SK-N-SH (cell line): ENCODE data around the gene SH3PXD2B. TPM values are rescaled to one million over a fixed set of nuclear protein-coding genes. Genes with fewer than 3 reads are reported as not detected.

Experiments used
- CTCF ChIA-PET: fragments of 300-600, 350-600 bp; formaldehyde crosslinking; extraction: SDS; loops from one replicate; lab custom pipeline; 2021; lab: Yijun Ruan, JAX
- POLR2A ChIA-PET: fragments of 350-600 bp; sonication (Branson Sonifier 250); formaldehyde crosslinking; extraction: SDS; loops from one replicate; lab custom pipeline; 2020; ENCODE audit warnings: antibody characterized with exemption, inconsistent platforms; lab: Yijun Ruan, JAX
- DNase-seq: peaks from one replicate; pipeline ENCODE4 v3.0.0; 2012
- H2AFZ ChIP-seq: fragments of 200-600 bp; sonication (generic); 2 replicates; pipeline ENCODE4 v1.8.1; 2016; ENCODE audit warnings: antibody characterized with exemption, mild to moderate bottlenecking, low read depth
- H3F3A ChIP-seq: fragments of 200-600 bp; sonication (generic); replicated peaks from 2 replicates; pipeline ENCODE3; 2016; ENCODE audit warnings: antibody characterized with exemption, mild to moderate bottlenecking; ENCODE audit not compliant: insufficient read depth
- H3K27ac ChIP-seq, 2 experiments: fragments of 200-500 bp in 1 of 2; fragments of 200-600 bp in 1 of 2; sonication (Bioruptor generic) in 1 of 2; sonication (generic), shearing (Covaris generic) in 1 of 2; 2 replicates each; pipeline versions ENCODE4 v1.5.1 to v1.6.1; 2014 to 2016; ENCODE audit warnings: low read depth in 2 of 2, inconsistent platforms in 1 of 2, low read length in 1 of 2, mild to moderate bottlenecking in 1 of 2, mixed read lengths in 1 of 2
- H3K27me3 ChIP-seq: fragments of 200-600 bp; sonication (generic), shearing (Covaris generic); 2 replicates; pipeline ENCODE4 v1.6.1; 2016; ENCODE audit warnings: mixed run types; ENCODE audit not compliant: insufficient read depth
- H3K36me3 ChIP-seq, 2 experiments: fragments of 200-500 bp in 1 of 2; fragments of 200-600 bp in 1 of 2; sonication (Bioruptor generic) in 1 of 2; sonication (generic) in 1 of 2; replicated peaks in 1 of 2; 2 replicates each; pipeline versions ENCODE3 to v1.5.1; 2014 to 2016; ENCODE audit warnings: low read length in 1 of 2, mild to moderate bottlenecking in 1 of 2; ENCODE audit not compliant: insufficient read depth in 2 of 2, control insufficient read depth in 1 of 2
- H3K4me1 ChIP-seq, 2 experiments: fragments of 200-500 bp in 1 of 2; fragments of 200-600 bp in 1 of 2; sonication (Bioruptor generic) in 1 of 2; sonication (generic), shearing (Covaris generic) in 1 of 2; 2 replicates each; pipeline versions ENCODE4 v1.5.1 to v1.6.1; 2014 to 2016; ENCODE audit warnings: low read depth in 1 of 2, low read length in 1 of 2, mixed run types in 1 of 2; ENCODE audit not compliant: insufficient read depth in 2 of 2, control insufficient read depth in 1 of 2
- H3K4me2 ChIP-seq: fragments of 200-600 bp; sonication (generic), shearing (Covaris generic); 2 replicates; pipeline ENCODE4 v1.6.1; 2017; ENCODE audit warnings: mixed run types
- H3K4me3 ChIP-seq, 2 experiments: fragments of 200-500 bp in 1 of 2; fragments of 200-600 bp in 1 of 2; sonication (Bioruptor generic) in 1 of 2; sonication (generic), shearing (Covaris generic) in 1 of 2; 2 replicates each; pipeline versions ENCODE4 v1.5.1 to v1.8.1; 2014 to 2016; ENCODE audit warnings: low read depth in 2 of 2, inconsistent platforms in 1 of 2, low read length in 1 of 2, mild to moderate bottlenecking in 1 of 2, mixed read lengths in 1 of 2, moderate library complexity in 1 of 2
- H3K79me2 ChIP-seq: fragments of 200-600 bp; sonication (generic); 2 replicates; pipeline ENCODE4 v1.8.1; 2017; ENCODE audit warnings: mild to moderate bottlenecking; ENCODE audit not compliant: insufficient read depth
- H3K9ac ChIP-seq: fragments of 200-600 bp; sonication (generic); 2 replicates; pipeline ENCODE4 v1.6.1; 2017; ENCODE audit warnings: mixed run types
- H3K9me2 ChIP-seq: fragments of 200-600 bp; sonication (generic); 2 replicates; pipeline ENCODE4 v1.6.1; 2017; ENCODE audit warnings: mixed run types
- H3K9me3 ChIP-seq: fragments of 200-600 bp; sonication (generic); 2 replicates; pipeline ENCODE4 v1.6.1; 2017; ENCODE audit warnings: mixed run types, mild to moderate bottlenecking, moderate library complexity
- H4K20me1 ChIP-seq: fragments of 200-600 bp; sonication (generic); 2 replicates; pipeline ENCODE4 v1.6.1; 2017; ENCODE audit warnings: mild to moderate bottlenecking, mixed run types; ENCODE audit not compliant: insufficient read depth
- CHD2 ChIP-seq: fragments of 150-350 bp; IDR thresholded peaks from 2 replicates; pipeline ENCODE4 v1.6.1; 2018; ENCODE audit warnings: low read length; ENCODE audit not compliant: partially characterized antibody
- FOXM1 ChIP-seq: IDR thresholded peaks from 2 replicates; pipeline ENCODE4 v1.4.0; 2012; ENCODE audit warnings: low read depth, mild to moderate bottlenecking
- GABPA ChIP-seq: IDR thresholded peaks from 2 replicates; pipeline ENCODE4 v1.4.0; 2012; ENCODE audit warnings: low read depth, mild to moderate bottlenecking
- GATA2 ChIP-seq: sonication (generic); formaldehyde crosslinking; IDR thresholded peaks from 2 replicates; pipeline ENCODE4 v1.5.0; 2020; ENCODE audit warnings: mild to moderate bottlenecking, missing genetic modification reagents
- MXI1 ChIP-seq: IDR thresholded peaks from 2 replicates; pipeline ENCODE4 v1.6.1; 2012; ENCODE audit warnings: mild to moderate bottlenecking, low read depth, low read length, improper control_type of control experiment
- NFIC ChIP-seq: IDR thresholded peaks from 2 replicates; pipeline ENCODE4 v1.4.0; 2012; ENCODE audit warnings: borderline replicate concordance
- RAD21 ChIP-seq: IDR thresholded peaks from 2 replicates; pipeline ENCODE4 v1.6.1; 2012; ENCODE audit warnings: mild to moderate bottlenecking, low read length
- RCOR1 ChIP-seq: fragments of 150-350 bp; IDR thresholded peaks from 2 replicates; pipeline ENCODE4 v1.6.1; 2017; ENCODE audit warnings: antibody characterized with exemption, low read length
- TAF1 ChIP-seq: IDR thresholded peaks from 2 replicates; pipeline ENCODE4 v1.6.1; 2012; ENCODE audit warnings: low read depth, mild to moderate bottlenecking, low read length, moderate library complexity, borderline replicate concordance
- TCF12 ChIP-seq: IDR thresholded peaks from 2 replicates; pipeline ENCODE4 v1.4.0; 2012
- TEAD4 ChIP-seq: IDR thresholded peaks from 2 replicates; pipeline ENCODE4 v1.4.0; 2012; ENCODE audit warnings: mild to moderate bottlenecking, borderline replicate concordance; ENCODE audit not compliant: insufficient read depth
- WGBS: methylation state at CpG from one replicate; pipeline ENCODE4 v1.1.6; 2017; ENCODE audit warnings: low lambda C conversion rate; 5-methylcytosine and 5-hydroxymethylcytosine counted together
- polyA plus RNA-seq, 3 experiments: library from polyadenylated mRNA; depleted of rRNA; stranded (reverse); fragments of >200 nt; gene quantifications; 2 replicates each; pipeline ENCODE4 v1.2.3, GENCODE V29; 2012
- TF ChIP-seq, protein P1 (sequence below): IDR thresholded peaks from 2 replicates; pipeline ENCODE4 v1.4.0; 2012; ENCODE audit warnings: low read depth, borderline replicate concordance
- TF ChIP-seq, protein P2 (sequence below): IDR thresholded peaks from 2 replicates; pipeline ENCODE4 v1.4.0; 2012; ENCODE audit warnings: low read depth
- TF ChIP-seq, protein P3 (sequence below): fragments of 200-600 bp; sonication (generic); IDR thresholded peaks from 2 replicates; pipeline ENCODE4 v1.6.1; 2017; ENCODE audit warnings: antibody characterized with exemption, mild to moderate bottlenecking, moderate library complexity
- TF ChIP-seq, protein P4 (sequence below): IDR thresholded peaks from 2 replicates; pipeline ENCODE4 v1.6.1; 2012; ENCODE audit warnings: mild to moderate bottlenecking, low read depth, low read length, moderate library complexity
- TF ChIP-seq, protein P5 (sequence below): IDR thresholded peaks from 2 replicates; pipeline ENCODE4 v1.4.0; 2012; ENCODE audit warnings: low read depth, borderline replicate concordance
- TF ChIP-seq, protein P6 (sequence below): fragments of 150-350 bp; IDR thresholded peaks from 2 replicates; pipeline ENCODE4 v1.6.1; 2017; ENCODE audit warnings: antibody characterized with exemption, low read length, low read depth, borderline replicate concordance

The SH3PXD2B gene
- polyA plus RNA-seq, 1 of the 3 experiments (the other 2 are of a cell fraction), result 15.0 TPM

DNA sequence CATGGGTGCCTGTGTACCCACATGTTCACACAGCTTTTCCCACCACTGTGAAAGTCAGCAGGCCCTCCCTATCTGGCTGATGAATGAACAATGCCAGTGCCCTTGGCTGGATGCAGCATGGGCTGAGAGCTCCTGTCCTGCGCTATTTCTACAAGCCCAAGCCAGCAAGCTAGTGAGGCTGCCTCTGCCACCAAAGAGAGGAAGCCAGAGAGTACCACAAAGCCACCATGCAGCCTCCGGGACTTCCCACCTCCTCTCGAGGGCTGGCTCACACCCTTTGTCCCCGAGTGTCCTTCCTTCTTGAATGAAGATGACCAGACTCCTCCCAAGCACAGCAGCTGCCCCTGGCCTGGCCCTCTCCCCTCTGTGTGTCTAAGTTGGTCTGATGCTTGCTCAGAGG is 76.5 kb downstream of the SH3PXD2B start:
- peaks cover 16 to 40% of the 10 kb centered on the region in 2 experiments for H3K36me3 ChIP-seq
- peaks cover 0 to 15% of the 10 kb centered on the region in 2 experiments; a peak in 1 of 4 replicates for H3K4me1 ChIP-seq
- H3F3A ChIP-seq, result no peaks in the 10 kb centered on the region
- no peaks in the 10 kb centered on the region for H3K9me3 ChIP-seq
- no peak overlapping the region for H3K27ac ChIP-seq
- H3K27me3 ChIP-seq, result no peaks in the 10 kb centered on the region
- H3K9ac ChIP-seq, result no peak overlapping the region
- TF ChIP-seq, protein P1, sequence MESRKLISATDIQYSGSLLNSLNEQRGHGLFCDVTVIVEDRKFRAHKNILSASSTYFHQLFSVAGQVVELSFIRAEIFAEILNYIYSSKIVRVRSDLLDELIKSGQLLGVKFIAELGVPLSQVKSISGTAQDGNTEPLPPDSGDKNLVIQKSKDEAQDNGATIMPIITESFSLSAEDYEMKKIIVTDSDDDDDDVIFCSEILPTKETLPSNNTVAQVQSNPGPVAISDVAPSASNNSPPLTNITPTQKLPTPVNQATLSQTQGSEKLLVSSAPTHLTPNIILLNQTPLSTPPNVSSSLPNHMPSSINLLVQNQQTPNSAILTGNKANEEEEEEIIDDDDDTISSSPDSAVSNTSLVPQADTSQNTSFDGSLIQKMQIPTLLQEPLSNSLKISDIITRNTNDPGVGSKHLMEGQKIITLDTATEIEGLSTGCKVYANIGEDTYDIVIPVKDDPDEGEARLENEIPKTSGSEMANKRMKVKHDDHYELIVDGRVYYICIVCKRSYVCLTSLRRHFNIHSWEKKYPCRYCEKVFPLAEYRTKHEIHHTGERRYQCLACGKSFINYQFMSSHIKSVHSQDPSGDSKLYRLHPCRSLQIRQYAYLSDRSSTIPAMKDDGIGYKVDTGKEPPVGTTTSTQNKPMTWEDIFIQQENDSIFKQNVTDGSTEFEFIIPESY, result no peak
- TF ChIP-seq RAD21 (no peak), GATA2 (CRISPR knock-in tag) (no peak), TEAD4 (no peak), FOXM1 (no peak), MXI1 (no peak), TAF1 (no peak)
- TF ChIP-seq, protein P2, sequence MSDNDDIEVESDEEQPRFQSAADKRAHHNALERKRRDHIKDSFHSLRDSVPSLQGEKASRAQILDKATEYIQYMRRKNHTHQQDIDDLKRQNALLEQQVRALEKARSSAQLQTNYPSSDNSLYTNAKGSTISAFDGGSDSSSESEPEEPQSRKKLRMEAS, result no peak
- ChIA-PET CTCF (interaction anchor here (1.5 kb wide), 1 partner anchor 72 kb away, joined by 3 read pairs; no protein-coding TSS in a partner anchor), POLR2A (no interaction called here)
- no peak for DNase-seq
- H2AFZ ChIP-seq, result no peak overlapping the region
- H3K4me2 ChIP-seq, result no peak overlapping the region
- no peak overlapping the region for H3K4me3 ChIP-seq
- 67% methylated on average over 1 of the region's 4 CpGs for WGBS
- H3K79me2 ChIP-seq, result peaks cover 17% of the 10 kb centered on the region; the same call in 1 of the 2 replicates
- peaks cover 6% of the 10 kb centered on the region; the same call in 1 of the 2 replicates for H4K20me1 ChIP-seq
- H3K9me2 ChIP-seq, result no peaks in the 10 kb centered on the region

DNA sequence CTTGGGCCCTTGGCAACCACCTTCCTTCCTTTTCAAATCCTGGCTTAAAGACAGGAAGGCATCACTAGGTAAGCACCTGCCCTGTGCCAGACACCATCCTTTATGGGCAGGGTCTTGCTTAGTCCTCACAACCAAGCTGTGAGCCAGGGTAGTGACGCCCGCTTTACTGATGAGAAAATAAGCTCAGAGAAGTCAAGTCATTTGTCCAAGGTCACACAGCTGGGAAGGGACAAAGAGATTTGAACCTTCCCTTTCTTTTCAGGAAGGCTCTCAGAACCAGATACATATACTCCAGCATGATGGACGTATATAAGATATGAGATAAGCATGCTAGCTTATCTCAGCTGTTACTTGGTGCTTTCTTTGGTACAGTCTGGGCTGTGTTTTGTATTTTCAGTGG is 76.9 kb downstream of the SH3PXD2B start:
- no peaks in the 10 kb centered on the region for H3F3A ChIP-seq
- no peak overlapping the region for H3K27ac ChIP-seq
- no peaks in the 10 kb centered on the region for H3K27me3 ChIP-seq
- DNase-seq, result no peak
- no peak overlapping the region for H3K4me2 ChIP-seq
- POLR2A ChIA-PET, result no interaction called here
- no peaks in the 10 kb centered on the region for H3K9me3 ChIP-seq
- CTCF ChIA-PET, result interaction anchor here (1.5 kb wide), 1 partner anchor 73 kb away, joined by 3 read pairs; no protein-coding TSS in a partner anchor
- 100% methylated on average over 3 of the region's 3 CpGs for WGBS
- no peak overlapping the region for H3K9ac ChIP-seq
- H3K4me3 ChIP-seq, result no peak overlapping the region
- H3K9me2 ChIP-seq, result no peaks in the 10 kb centered on the region
- H4K20me1 ChIP-seq, result peaks cover 1% of the 10 kb centered on the region; the same call in 1 of the 2 replicates
- H3K4me1 ChIP-seq, result peaks cover 0 to 15% of the 10 kb centered on the region in 2 experiments; a peak in 1 of 4 replicates
- H2AFZ ChIP-seq, result no peak overlapping the region
- H3K79me2 ChIP-seq, result peaks cover 13% of the 10 kb centered on the region; the same call in 1 of the 2 replicates
- peaks cover 20 to 44% of the 10 kb centered on the region in 2 experiments for H3K36me3 ChIP-seq
- TF ChIP-seq, protein P3, sequence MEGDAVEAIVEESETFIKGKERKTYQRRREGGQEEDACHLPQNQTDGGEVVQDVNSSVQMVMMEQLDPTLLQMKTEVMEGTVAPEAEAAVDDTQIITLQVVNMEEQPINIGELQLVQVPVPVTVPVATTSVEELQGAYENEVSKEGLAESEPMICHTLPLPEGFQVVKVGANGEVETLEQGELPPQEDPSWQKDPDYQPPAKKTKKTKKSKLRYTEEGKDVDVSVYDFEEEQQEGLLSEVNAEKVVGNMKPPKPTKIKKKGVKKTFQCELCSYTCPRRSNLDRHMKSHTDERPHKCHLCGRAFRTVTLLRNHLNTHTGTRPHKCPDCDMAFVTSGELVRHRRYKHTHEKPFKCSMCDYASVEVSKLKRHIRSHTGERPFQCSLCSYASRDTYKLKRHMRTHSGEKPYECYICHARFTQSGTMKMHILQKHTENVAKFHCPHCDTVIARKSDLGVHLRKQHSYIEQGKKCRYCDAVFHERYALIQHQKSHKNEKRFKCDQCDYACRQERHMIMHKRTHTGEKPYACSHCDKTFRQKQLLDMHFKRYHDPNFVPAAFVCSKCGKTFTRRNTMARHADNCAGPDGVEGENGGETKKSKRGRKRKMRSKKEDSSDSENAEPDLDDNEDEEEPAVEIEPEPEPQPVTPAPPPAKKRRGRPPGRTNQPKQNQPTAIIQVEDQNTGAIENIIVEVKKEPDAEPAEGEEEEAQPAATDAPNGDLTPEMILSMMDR, result no peak
- TF ChIP-seq RCOR1, result no peak
- no peak for TF ChIP-seq TEAD4
- TF ChIP-seq, protein P4, sequence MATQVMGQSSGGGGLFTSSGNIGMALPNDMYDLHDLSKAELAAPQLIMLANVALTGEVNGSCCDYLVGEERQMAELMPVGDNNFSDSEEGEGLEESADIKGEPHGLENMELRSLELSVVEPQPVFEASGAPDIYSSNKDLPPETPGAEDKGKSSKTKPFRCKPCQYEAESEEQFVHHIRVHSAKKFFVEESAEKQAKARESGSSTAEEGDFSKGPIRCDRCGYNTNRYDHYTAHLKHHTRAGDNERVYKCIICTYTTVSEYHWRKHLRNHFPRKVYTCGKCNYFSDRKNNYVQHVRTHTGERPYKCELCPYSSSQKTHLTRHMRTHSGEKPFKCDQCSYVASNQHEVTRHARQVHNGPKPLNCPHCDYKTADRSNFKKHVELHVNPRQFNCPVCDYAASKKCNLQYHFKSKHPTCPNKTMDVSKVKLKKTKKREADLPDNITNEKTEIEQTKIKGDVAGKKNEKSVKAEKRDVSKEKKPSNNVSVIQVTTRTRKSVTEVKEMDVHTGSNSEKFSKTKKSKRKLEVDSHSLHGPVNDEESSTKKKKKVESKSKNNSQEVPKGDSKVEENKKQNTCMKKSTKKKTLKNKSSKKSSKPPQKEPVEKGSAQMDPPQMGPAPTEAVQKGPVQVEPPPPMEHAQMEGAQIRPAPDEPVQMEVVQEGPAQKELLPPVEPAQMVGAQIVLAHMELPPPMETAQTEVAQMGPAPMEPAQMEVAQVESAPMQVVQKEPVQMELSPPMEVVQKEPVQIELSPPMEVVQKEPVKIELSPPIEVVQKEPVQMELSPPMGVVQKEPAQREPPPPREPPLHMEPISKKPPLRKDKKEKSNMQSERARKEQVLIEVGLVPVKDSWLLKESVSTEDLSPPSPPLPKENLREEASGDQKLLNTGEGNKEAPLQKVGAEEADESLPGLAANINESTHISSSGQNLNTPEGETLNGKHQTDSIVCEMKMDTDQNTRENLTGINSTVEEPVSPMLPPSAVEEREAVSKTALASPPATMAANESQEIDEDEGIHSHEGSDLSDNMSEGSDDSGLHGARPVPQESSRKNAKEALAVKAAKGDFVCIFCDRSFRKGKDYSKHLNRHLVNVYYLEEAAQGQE, result no peak
- TF ChIP-seq MXI1, result no peak
- no peak for TF ChIP-seq GABPA
- no peak for TF ChIP-seq TCF12
- no peak for TF ChIP-seq CHD2
- TF ChIP-seq, protein P5, sequence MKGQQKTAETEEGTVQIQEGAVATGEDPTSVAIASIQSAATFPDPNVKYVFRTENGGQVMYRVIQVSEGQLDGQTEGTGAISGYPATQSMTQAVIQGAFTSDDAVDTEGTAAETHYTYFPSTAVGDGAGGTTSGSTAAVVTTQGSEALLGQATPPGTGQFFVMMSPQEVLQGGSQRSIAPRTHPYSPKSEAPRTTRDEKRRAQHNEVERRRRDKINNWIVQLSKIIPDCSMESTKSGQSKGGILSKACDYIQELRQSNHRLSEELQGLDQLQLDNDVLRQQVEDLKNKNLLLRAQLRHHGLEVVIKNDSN, result no peak
- TF ChIP-seq, protein P6, sequence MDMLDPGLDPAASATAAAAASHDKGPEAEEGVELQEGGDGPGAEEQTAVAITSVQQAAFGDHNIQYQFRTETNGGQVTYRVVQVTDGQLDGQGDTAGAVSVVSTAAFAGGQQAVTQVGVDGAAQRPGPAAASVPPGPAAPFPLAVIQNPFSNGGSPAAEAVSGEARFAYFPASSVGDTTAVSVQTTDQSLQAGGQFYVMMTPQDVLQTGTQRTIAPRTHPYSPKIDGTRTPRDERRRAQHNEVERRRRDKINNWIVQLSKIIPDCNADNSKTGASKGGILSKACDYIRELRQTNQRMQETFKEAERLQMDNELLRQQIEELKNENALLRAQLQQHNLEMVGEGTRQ, result no peak
- TF ChIP-seq NFIC, result no peak
